Fibroblast of lung (primary cell): ENCODE data around the gene IGF1R. TPM values are rescaled to one million over a fixed set of nuclear protein-coding genes. Genes with fewer than 3 reads are reported as not detected.

ENCODE experiments used
- DNase-seq, 2 donors: peaks; one replicate each; pipeline versions ENCODE4 v3.0.0 to v3.0.0-alpha.2; 2010; ENCODE audit warnings: low read depth in 2 of 2
- H2AFZ ChIP-seq: 2 replicates; pipeline ENCODE4 v1.5.1; 2012; ENCODE audit warnings: low read length, control low read depth, inconsistent platforms
- H3K27ac ChIP-seq: 2 replicates; pipeline ENCODE4 v1.5.1; 2011; ENCODE audit warnings: low read length, control low read depth; ENCODE audit not compliant: insufficient read depth
- H3K27me3 ChIP-seq: 2 replicates; pipeline ENCODE4 v1.5.1; 2011; ENCODE audit warnings: mild to moderate bottlenecking, low read length; ENCODE audit not compliant: control insufficient read depth, insufficient read depth
- H3K36me3 ChIP-seq: 2 replicates; pipeline ENCODE4 v1.5.1; 2011; ENCODE audit warnings: low read length; ENCODE audit not compliant: control insufficient read depth, insufficient read depth
- H3K4me1 ChIP-seq: 2 replicates; pipeline ENCODE4 v1.5.1; 2011; ENCODE audit warnings: low read length; ENCODE audit not compliant: control insufficient read depth, insufficient read depth; ENCODE audit errors: extremely low read depth
- H3K4me2 ChIP-seq: 2 replicates; pipeline ENCODE4 v1.5.1; 2011; ENCODE audit warnings: low read length, control low read depth; ENCODE audit not compliant: insufficient read depth; ENCODE audit errors: extremely low read depth
- H3K4me3 ChIP-seq, 4 experiments: fragments of 200-600 bp in 1 of 4; sonication (generic) in 1 of 4; replicated peaks in 1 of 4; 2 replicates each; pipeline ENCODE4 v1.5.1; 2011 to 2016; ENCODE audit warnings: low read length in 4 of 4, low read depth in 3 of 4, mild to moderate bottlenecking in 3 of 4, control low read depth in 2 of 4, inconsistent platforms in 1 of 4, mixed read lengths in 1 of 4; ENCODE audit not compliant: insufficient read depth in 1 of 4; ENCODE audit errors: control extremely low read depth in 1 of 4
- H3K79me2 ChIP-seq: 2 replicates; pipeline ENCODE4 v1.5.1; 2012; ENCODE audit warnings: mild to moderate bottlenecking, low read length, inconsistent platforms; ENCODE audit not compliant: control insufficient read depth, insufficient read depth
- H3K9ac ChIP-seq: 2 replicates; pipeline ENCODE4 v1.5.1; 2011; ENCODE audit warnings: mild to moderate bottlenecking, low read length, control low read depth; ENCODE audit not compliant: insufficient read depth
- H3K9me3 ChIP-seq: 2 replicates; pipeline ENCODE4 v1.5.1; 2012; ENCODE audit warnings: low read depth, low read length; ENCODE audit not compliant: control insufficient read depth, insufficient read depth
- H4K20me1 ChIP-seq: 2 replicates; pipeline ENCODE4 v1.5.1; 2011; ENCODE audit warnings: low read length; ENCODE audit not compliant: control insufficient read depth, insufficient read depth; ENCODE audit errors: extremely low read depth
- CTCF ChIP-seq, 2 donors: IDR thresholded peaks in 1 of 2; conservative IDR thresholded peaks in 1 of 2; 1 replicate in 1 of 2; 2 replicates in 1 of 2; pipeline ENCODE4 v1.5.1; 2011 to 2012; ENCODE audit warnings: low read length in 2 of 2, control low read depth in 1 of 2, inconsistent platforms in 1 of 2, low read depth in 1 of 2, mild to moderate bottlenecking in 1 of 2
- EZH2 ChIP-seq: IDR thresholded peaks from 2 replicates; pipeline ENCODE4 v1.5.1; 2012; ENCODE audit warnings: low read length, control low read depth, mild to moderate bottlenecking; ENCODE audit errors: missing control alignments
- polyA plus RNA-seq, 2 donors: library from polyadenylated mRNA; depleted of rRNA in 1 of 2; stranded (reverse) in 1 of 2; unstranded in 1 of 2; fragments of >200 nt; gene quantifications; 2 replicates each; pipeline ENCODE4 v1.2.1, GENCODE V29; 2011 to 2012; ENCODE audit warnings: missing spikeins in 1 of 2
- total RNA-seq: library from RNA; depleted of rRNA; stranded (reverse); fragments of >200 nt; gene quantifications from 2 replicates; pipeline ENCODE4 v1.2.1, GENCODE V29; 2014

Gene IGF1R
- total and polyA plus RNA-seq, 2 donors (not counting 1 experiment from before 2014, with no cell fraction given), result 14.6 to 28.6 TPM

GRCh38 chr15:98853617-98854420 lies 205.5 kb downstream of the IGF1R start:
- no peaks in the 10 kb centered on the region for H3K27me3 ChIP-seq
- H3K4me2 ChIP-seq, result peak overlapping the region; percentile 98
- no peak overlapping the region for H2AFZ ChIP-seq
- no peaks in the 10 kb centered on the region for H4K20me1 ChIP-seq
- peak in 1 of 2 donors; percentile 46 for DNase-seq
- H3K9me3 ChIP-seq, result no peaks in the 10 kb centered on the region
- H3K4me3 ChIP-seq, result peak overlapping the region in 2 of 4 experiments; percentile 69 to 85
- TF ChIP-seq CTCF (conservative IDR thresholded peaks at IDR 0.05 in 1 of 2, IDR thresholded peaks at IDR 0.05 in 1 of 2; ENCODE audit: low read depth in 1 of 2, low read length in 2 of 2) (no peak), EZH2 (no peak)
- H3K36me3 ChIP-seq, result no peaks in the 10 kb centered on the region
- H3K9ac ChIP-seq, result no peak overlapping the region
- H3K27ac ChIP-seq, result peak overlapping the region; percentile 55
- peaks cover 31% of the 10 kb centered on the region for H3K4me1 ChIP-seq
- peaks cover 42% of the 10 kb centered on the region for H3K79me2 ChIP-seq

- TF ChIP-seq EZH2, result no peak
- TF ChIP-seq CTCF (conservative IDR thresholded peaks at IDR 0.05 in 1 of 2, IDR thresholded peaks at IDR 0.05 in 1 of 2; ENCODE audit: low read depth in 1 of 2, low read length in 2 of 2), result no peak
- H3K27ac ChIP-seq, result no peak overlapping the region
- H3K4me2 ChIP-seq, result no peak overlapping the region
- H3K79me2 ChIP-seq, result peaks cover 42% of the 10 kb centered on the region
- H3K4me3 ChIP-seq, result no peak overlapping the region
- H3K36me3 ChIP-seq, result no peaks in the 10 kb centered on the region
- no peak overlapping the region for H3K9ac ChIP-seq
- no peaks in the 10 kb centered on the region for H4K20me1 ChIP-seq
- DNase-seq, result no peak
- no peaks in the 10 kb centered on the region for H3K27me3 ChIP-seq
- H2AFZ ChIP-seq, result no peak overlapping the region
- peaks cover 31% of the 10 kb centered on the region for H3K4me1 ChIP-seq
- no peaks in the 10 kb centered on the region for H3K9me3 ChIP-seq
Measured at GRCh38 chr15:98854496-98854895, 206.2 kb downstream of the IGF1R start.

GRCh38 chr15:98855067-98855814 lies 206.9 kb downstream of the IGF1R start:
- no peak for DNase-seq
- H2AFZ ChIP-seq, result no peak overlapping the region
- no peaks in the 10 kb centered on the region for H4K20me1 ChIP-seq
- H3K4me1 ChIP-seq, result peaks cover 31% of the 10 kb centered on the region
- no peaks in the 10 kb centered on the region for H3K9me3 ChIP-seq
- no peak for TF ChIP-seq EZH2
- no peak for TF ChIP-seq CTCF (conservative IDR thresholded peaks at IDR 0.05 in 1 of 2, IDR thresholded peaks at IDR 0.05 in 1 of 2; ENCODE audit: low read depth in 1 of 2, low read length in 2 of 2)
- no peak overlapping the region for H3K27ac ChIP-seq
- H3K4me3 ChIP-seq, result no peak overlapping the region
- no peaks in the 10 kb centered on the region for H3K27me3 ChIP-seq
- no peak overlapping the region for H3K4me2 ChIP-seq
- peaks cover 40% of the 10 kb centered on the region for H3K79me2 ChIP-seq
- no peak overlapping the region for H3K9ac ChIP-seq
- H3K36me3 ChIP-seq, result no peaks in the 10 kb centered on the region
